H9 (cell line): ENCODE data around the gene ADARB2. TPM values are rescaled to one million over a fixed set of nuclear protein-coding genes. Genes with fewer than 3 reads are reported as not detected.
A peak's percentile ranks its signal among the peaks of the same experiment; 100 is the strongest.

ENCODE experiments used
- DNase-seq: peaks from one replicate; pipeline ENCODE4 v3.0.0-alpha.2; 2017
- H2AFZ ChIP-seq: one replicate; pipeline ENCODE4 v1.6.1; 2013; ENCODE audit warnings: mild to moderate bottlenecking, low read length, control low read depth, moderate library complexity
- H2AK5ac ChIP-seq: 2 replicates; pipeline ENCODE4 v1.6.1; 2013; ENCODE audit warnings: low read length, control low read depth, mixed read lengths; ENCODE audit not compliant: insufficient read length
- H2BK120ac ChIP-seq: one replicate; pipeline ENCODE4 v1.6.1; 2013; ENCODE audit warnings: low read depth, mild to moderate bottlenecking, low read length, control low read depth, inconsistent platforms; ENCODE audit not compliant: poor library complexity, severe bottlenecking
- H2BK12ac ChIP-seq: 2 replicates; pipeline ENCODE4 v1.6.1; 2013; ENCODE audit warnings: low read length, control low read depth, mixed read lengths, low read depth; ENCODE audit not compliant: insufficient read length
- H2BK15ac ChIP-seq: 2 replicates; pipeline ENCODE4 v1.6.1; 2013; ENCODE audit warnings: low read depth, low read length, control low read depth
- H2BK20ac ChIP-seq: one replicate; pipeline ENCODE4 v1.6.1; 2013; ENCODE audit warnings: low read depth, mild to moderate bottlenecking, low read length, control low read depth, inconsistent platforms; ENCODE audit not compliant: poor library complexity, severe bottlenecking
- H2BK5ac ChIP-seq: 2 replicates; pipeline ENCODE4 v1.6.1; 2013; ENCODE audit warnings: low read length, control low read depth, mixed read lengths; ENCODE audit not compliant: insufficient read length
- H3K14ac ChIP-seq: 2 replicates; pipeline ENCODE4 v1.6.1; 2013; ENCODE audit warnings: low read length, control low read depth; ENCODE audit not compliant: insufficient read depth
- H3K18ac ChIP-seq: 2 replicates; pipeline ENCODE4 v1.6.1; 2013; ENCODE audit warnings: low read depth, mild to moderate bottlenecking, mixed read lengths, low read length, control low read depth; ENCODE audit not compliant: insufficient read length
- H3K23ac ChIP-seq: 2 replicates; pipeline ENCODE4 v1.6.1; 2013; ENCODE audit warnings: low read length, control low read depth, mixed read lengths, low read depth; ENCODE audit not compliant: insufficient read length
- H3K23me2 ChIP-seq: 2 replicates; pipeline ENCODE4 v1.6.1; 2013; ENCODE audit warnings: low read depth, mild to moderate bottlenecking, mixed read lengths, low read length, control low read depth; ENCODE audit not compliant: insufficient read length, poor library complexity, severe bottlenecking
- H3K27ac ChIP-seq: 2 replicates; pipeline ENCODE4 v1.5.1; 2013; ENCODE audit warnings: low read length, control low read depth, mixed read lengths, low read depth; ENCODE audit not compliant: insufficient read length
- H3K27me3 ChIP-seq: 2 replicates; pipeline ENCODE4 v1.6.1; 2013; ENCODE audit warnings: low read length, control low read depth, inconsistent platforms; ENCODE audit not compliant: insufficient read depth
- H3K4ac ChIP-seq: 2 replicates; pipeline ENCODE4 v1.6.1; 2013; ENCODE audit warnings: low read depth, mild to moderate bottlenecking, control low read depth, inconsistent platforms, low read length, moderate library complexity
- H3K4me1 ChIP-seq: 2 replicates; pipeline ENCODE4 v1.6.1; 2013; ENCODE audit warnings: low read length, control low read depth, inconsistent platforms; ENCODE audit not compliant: insufficient read depth
- H3K4me2 ChIP-seq: 2 replicates; pipeline ENCODE4 v1.6.1; 2013; ENCODE audit warnings: low read length, control low read depth, mixed read lengths; ENCODE audit not compliant: insufficient read length, insufficient read depth
- H3K56ac ChIP-seq: 2 replicates; pipeline ENCODE4 v1.6.1; 2013; ENCODE audit warnings: low read depth, mild to moderate bottlenecking, mixed read lengths, low read length, control low read depth; ENCODE audit not compliant: insufficient read length
- H3K79me1 ChIP-seq: 2 replicates; pipeline ENCODE4 v1.6.1; 2013; ENCODE audit warnings: low read depth, mild to moderate bottlenecking, moderate library complexity, low read length, control low read depth, inconsistent platforms; ENCODE audit not compliant: insufficient read depth, poor library complexity, severe bottlenecking
- H3K79me2 ChIP-seq: 2 replicates; pipeline ENCODE4 v1.6.1; 2013; ENCODE audit warnings: low read length, control low read depth, inconsistent platforms; ENCODE audit not compliant: insufficient read depth
- H3K9ac ChIP-seq: 2 replicates; pipeline ENCODE4 v1.6.1; 2013; ENCODE audit warnings: low read length, control low read depth, mixed read lengths; ENCODE audit not compliant: insufficient read length; ENCODE audit errors: extremely low read depth
- H3K9me3 ChIP-seq: one replicate; pipeline ENCODE4 v1.6.1; 2013; ENCODE audit warnings: low read depth, low read length, inconsistent platforms; ENCODE audit not compliant: control insufficient read depth
- H3T11ph ChIP-seq: one replicate; pipeline ENCODE4 v1.6.1; 2013; ENCODE audit warnings: mild to moderate bottlenecking, low read length, control low read depth, inconsistent platforms
- H4K20me1 ChIP-seq: one replicate; pipeline ENCODE4 v1.6.1; 2013; ENCODE audit not compliant: control insufficient read depth, insufficient read length, insufficient read depth
- H4K5ac ChIP-seq: 2 replicates; pipeline ENCODE4 v1.6.1; 2013; ENCODE audit warnings: low read depth, mild to moderate bottlenecking, mixed read lengths, low read length, control low read depth; ENCODE audit not compliant: insufficient read length
- H4K8ac ChIP-seq: replicated peaks from 2 replicates; pipeline ENCODE4 v1.6.1; 2013; ENCODE audit warnings: low read length, control low read depth, mixed read lengths, low read depth; ENCODE audit not compliant: insufficient read length
- H4K91ac ChIP-seq: 2 replicates; pipeline ENCODE4 v1.6.1; 2013; ENCODE audit warnings: low read depth, mild to moderate bottlenecking, moderate library complexity, mixed read lengths, low read length, control low read depth; ENCODE audit not compliant: insufficient read length
- H3K27ac Mint-ChIP-seq, 3 experiments: 2 replicates in 2 of 3; 3 replicates in 1 of 3; pipeline ENCODE4 v1.8.0; 2020 to 2021; ENCODE audit warnings: mixed read lengths in 3 of 3, mild to moderate bottlenecking in 1 of 3, moderate library complexity in 1 of 3
- H3K27me3 Mint-ChIP-seq: 2 replicates; pipeline ENCODE4 v1.8.0; 2021; ENCODE audit warnings: low read depth, mild to moderate bottlenecking, moderate library complexity, mixed read lengths
- H3K36me3 Mint-ChIP-seq, 3 experiments: 2 replicates in 2 of 3; 3 replicates in 1 of 3; pipeline ENCODE4 v1.8.0; 2020 to 2021; ENCODE audit warnings: low read depth in 3 of 3, mixed read lengths in 3 of 3; ENCODE audit not compliant: insufficient read depth in 1 of 3
- H3K4me1 Mint-ChIP-seq, 2 experiments: 2 replicates each; pipeline ENCODE4 v1.8.0; 2020; ENCODE audit warnings: mixed read lengths in 2 of 2
- H3K4me3 Mint-ChIP-seq, 2 experiments: 2 replicates in 1 of 2; 3 replicates in 1 of 2; pipeline ENCODE4 v1.8.0; 2020 to 2021; ENCODE audit warnings: mild to moderate bottlenecking in 2 of 2, mixed read lengths in 2 of 2, moderate library complexity in 1 of 2
- H3K9me3 Mint-ChIP-seq, 2 experiments: 2 replicates in 1 of 2; 3 replicates in 1 of 2; pipeline ENCODE4 v1.8.0; 2020; ENCODE audit warnings: mild to moderate bottlenecking in 2 of 2, mixed read lengths in 2 of 2, moderate library complexity in 1 of 2
- CTCF ChIP-seq: fragments of 200-600 bp; sonication (generic); conservative IDR thresholded peaks from 3 replicates; pipeline ENCODE4 v1.8.0; 2021; ENCODE audit warnings: antibody characterized with exemption, mild to moderate bottlenecking
- WGBS: extraction: QIAGEN DNeasy Blood & Tissue Kit; methylation state at CpG from one replicate; pipeline ENCODE4 v1.1.7; 2013; ENCODE audit warnings: missing lambda C conversion rate, low lambda C conversion rate, mixed read lengths; ENCODE audit not compliant: insufficient read length; ENCODE audit errors: extremely low coverage; 5-methylcytosine and 5-hydroxymethylcytosine counted together
- total RNA-seq: library from RNA; stranded (reverse); gene quantifications from 2 replicates; pipeline ENCODE4 v1.2.1, GENCODE V29; 2021

The ADARB2 gene
- total RNA-seq, 1 experiment from 2014 or later, result 0.87 TPM

GRCh38 chr10:1654811-1655356 lies 82.4 kb downstream of the ADARB2 start:
- Histone ChIP-seq H3K23me2 (no peaks in the 10 kb centered on the region), H2AK5ac (no peak overlapping the region), H3K4me1 (no peaks in the 10 kb centered on the region; the same call in 1 of the 2 replicates), H3K4me2 (no peak overlapping the region), H3K79me2 (no peaks in the 10 kb centered on the region), H4K20me1 (no peaks in the 10 kb centered on the region), H3K4ac (no peak overlapping the region), H4K91ac (no peak overlapping the region), H2BK20ac (no peak overlapping the region), H2BK12ac (no peak overlapping the region), H3K23ac (no peak overlapping the region), H3K9ac (no peak overlapping the region), H3K9me3 (no peaks in the 10 kb centered on the region), H3K56ac (no peak overlapping the region), H4K8ac (no peak overlapping the region), H3K14ac (peak overlapping the region; percentile 36; the same call in 1 of the 2 replicates), H3K27me3 (no peaks in the 10 kb centered on the region), H2BK15ac (no peak overlapping the region), H3K79me1 (no peaks in the 10 kb centered on the region), H4K5ac (no peak overlapping the region), H2BK120ac (no peak overlapping the region), H3T11ph (no peak overlapping the region), H2AFZ (no peak overlapping the region), H3K27ac (no peak overlapping the region), H3K18ac (no peak overlapping the region), H2BK5ac (no peak overlapping the region)
- no peak overlapping the region for H3K4me3 Mint-ChIP-seq
- no peak overlapping the region for H3K27ac Mint-ChIP-seq
- WGBS, result no CpG with 5 or more reads among the region's 9 CpGs
- no peak for TF ChIP-seq CTCF
- peaks cover 4 to 11% of the 10 kb centered on the region in 2 experiments for H3K4me1 Mint-ChIP-seq
- no peaks in the 10 kb centered on the region for H3K36me3 Mint-ChIP-seq
- no peak for DNase-seq
- no peaks in the 10 kb centered on the region; a peak in 1 of 5 replicates for H3K9me3 Mint-ChIP-seq
- peaks cover 7% of the 10 kb centered on the region for H3K27me3 Mint-ChIP-seq
